Thyroid gland (tissue), 4 donors: ENCODE results near the gene PLEKHA7. TPM values are rescaled to one million over a fixed set of nuclear protein-coding genes. Genes with fewer than 3 reads are reported as not detected.

Experiments used
- DNase-seq, 2 donors: peaks; one replicate each; pipeline ENCODE4 v3.0.0-alpha.2; 2019
- H3K27ac ChIP-seq, 3 donors: fragments of 200-600 bp; sonication (generic); 1 replicate in 2 of 3; 2 replicates in 1 of 3; pipeline ENCODE4 v1.5.1; 2016 to 2019; ENCODE audit warnings: mild to moderate bottlenecking in 1 of 3, moderate library complexity in 1 of 3
- H3K27me3 ChIP-seq: fragments of 200-600 bp; sonication (generic); one replicate; pipeline ENCODE4 v1.5.1; 2019
- H3K36me3 ChIP-seq, 2 donors: fragments of 200-600 bp; sonication (generic); one replicate each; pipeline ENCODE4 v1.5.1; 2016 to 2019
- H3K4me1 ChIP-seq, 2 donors: fragments of 200-600 bp; sonication (generic); one replicate each; pipeline ENCODE4 v1.5.1; 2017 to 2019
- H3K4me3 ChIP-seq, 3 donors: fragments of 200-600 bp; sonication (generic); replicated peaks in 1 of 3; 1 replicate in 2 of 3; 2 replicates in 1 of 3; pipeline ENCODE4 v1.5.1; 2016; ENCODE audit warnings: mild to moderate bottlenecking in 1 of 3
- H3K9me3 ChIP-seq: fragments of 200-600 bp; sonication (generic); one replicate; pipeline ENCODE4 v1.5.1; 2017
- POLR2A ChIP-seq, 2 donors: fragments of 450-650 bp; IDR thresholded peaks; one replicate each; pipeline ENCODE4 v1.6.1; 2017; ENCODE audit warnings: antibody characterized with exemption in 2 of 2, mild to moderate bottlenecking in 2 of 2, moderate library complexity in 1 of 2
- WGBS, 2 donors: methylation state at CpG; one replicate each; pipeline ENCODE4 v1.1.5; 2017; 5-methylcytosine and 5-hydroxymethylcytosine counted together
- intact Hi-C: fragments of 100-400 bp; cut with DNase I; formaldehyde crosslinking; loops from one replicate; pipeline ENCODE4 v1.15.1; 2023
- total RNA-seq, 4 donors: library from RNA; depleted of rRNA; stranded (reverse); fragments of >200 nt; gene quantifications; one replicate each; pipeline ENCODE4 v1.2.3, GENCODE V29; 2016
- TF ChIP-seq, protein P1 (sequence below), 6 experiments: fragments of 200-600 bp in 3 of 6; fragments of 450-650 bp in 3 of 6; sonication (generic) in 3 of 6; IDR thresholded peaks; one replicate each; pipeline ENCODE4 v1.5.1; 2016 to 2019; ENCODE audit warnings: antibody characterized with exemption in 6 of 6, mild to moderate bottlenecking in 2 of 6, inconsistent platforms in 1 of 6, moderate library complexity in 1 of 6

PLEKHA7 gene
- total RNA-seq, 4 donors from 2014 or later: 22.5 to 29.0 (median 23.4) TPM

DNA sequence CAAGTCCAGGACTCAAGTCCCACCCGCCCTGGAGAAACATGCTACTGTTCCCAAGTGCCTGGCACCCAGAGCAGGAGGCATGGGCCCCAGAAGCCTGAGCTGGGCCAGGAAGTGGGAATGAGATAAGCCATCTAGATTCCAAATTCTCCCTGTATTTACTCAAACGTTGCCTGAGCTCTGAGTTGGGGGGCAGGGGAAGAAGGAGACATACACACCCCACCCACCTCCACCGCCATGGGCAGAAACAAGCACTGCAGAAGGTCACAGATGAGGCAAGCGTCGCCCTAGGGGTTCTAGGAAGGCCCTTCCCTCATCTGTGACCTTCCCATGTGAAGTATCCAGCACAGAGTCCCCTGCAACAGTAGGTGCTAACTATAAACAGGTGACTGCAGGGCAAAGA, 54.0 kb downstream of the PLEKHA7 start:
- TF ChIP-seq, protein P1, sequence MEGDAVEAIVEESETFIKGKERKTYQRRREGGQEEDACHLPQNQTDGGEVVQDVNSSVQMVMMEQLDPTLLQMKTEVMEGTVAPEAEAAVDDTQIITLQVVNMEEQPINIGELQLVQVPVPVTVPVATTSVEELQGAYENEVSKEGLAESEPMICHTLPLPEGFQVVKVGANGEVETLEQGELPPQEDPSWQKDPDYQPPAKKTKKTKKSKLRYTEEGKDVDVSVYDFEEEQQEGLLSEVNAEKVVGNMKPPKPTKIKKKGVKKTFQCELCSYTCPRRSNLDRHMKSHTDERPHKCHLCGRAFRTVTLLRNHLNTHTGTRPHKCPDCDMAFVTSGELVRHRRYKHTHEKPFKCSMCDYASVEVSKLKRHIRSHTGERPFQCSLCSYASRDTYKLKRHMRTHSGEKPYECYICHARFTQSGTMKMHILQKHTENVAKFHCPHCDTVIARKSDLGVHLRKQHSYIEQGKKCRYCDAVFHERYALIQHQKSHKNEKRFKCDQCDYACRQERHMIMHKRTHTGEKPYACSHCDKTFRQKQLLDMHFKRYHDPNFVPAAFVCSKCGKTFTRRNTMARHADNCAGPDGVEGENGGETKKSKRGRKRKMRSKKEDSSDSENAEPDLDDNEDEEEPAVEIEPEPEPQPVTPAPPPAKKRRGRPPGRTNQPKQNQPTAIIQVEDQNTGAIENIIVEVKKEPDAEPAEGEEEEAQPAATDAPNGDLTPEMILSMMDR (IDR thresholded peaks at IDR 0.05): no peak
- no peak for TF ChIP-seq POLR2A (IDR thresholded peaks at IDR 0.05)
- DNase-seq: no peak
- Histone ChIP-seq H3K36me3 (no peaks in the 10 kb centered on the region), H3K27ac (no peak overlapping the region), H3K27me3 (no peaks in the 10 kb centered on the region), H3K9me3 (no peaks in the 10 kb centered on the region), H3K4me3 (no peak overlapping the region), H3K4me1 (peaks cover 0 to 10% of the 10 kb centered on the region in 2 donors)
- intact Hi-C loops: no loop called here
- WGBS, 2 donors: 66 to 72% methylated on average over 5 of the region's 5 CpGs

DNA sequence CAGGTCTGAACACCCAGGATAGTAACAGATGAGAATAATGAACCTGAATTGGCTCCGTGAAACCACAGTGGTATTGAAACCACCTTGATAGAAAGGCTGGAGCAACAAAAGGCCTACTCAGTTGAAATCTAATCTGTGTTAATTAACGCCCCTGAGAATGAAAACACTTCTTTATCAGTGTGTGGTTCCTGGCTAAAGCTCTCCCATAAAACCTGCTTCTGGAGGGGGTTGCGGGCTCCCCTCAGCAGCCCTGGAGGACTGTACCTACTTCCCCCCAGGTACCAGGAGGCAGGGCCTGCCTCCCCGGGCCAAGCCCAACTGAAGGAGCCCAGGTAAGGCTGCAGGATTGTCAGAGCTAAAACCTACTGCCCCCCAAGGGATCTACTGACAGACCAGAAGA, 54.6 kb downstream of the PLEKHA7 start:
- H3K36me3 ChIP-seq: no peaks in the 10 kb centered on the region
- no peaks in the 10 kb centered on the region for H3K27me3 ChIP-seq
- intact Hi-C loops: no loop called here
- no peak overlapping the region for H3K4me3 ChIP-seq
- peaks cover 0 to 10% of the 10 kb centered on the region in 2 donors for H3K4me1 ChIP-seq
- TF ChIP-seq, protein P1 (IDR thresholded peaks at IDR 0.05): no peak
- TF ChIP-seq POLR2A (IDR thresholded peaks at IDR 0.05): no peak
- no peak overlapping the region for H3K27ac ChIP-seq
- DNase-seq: no peak
- 85 to 93% methylated on average over 3 to 4 of the region's 4 CpGs for WGBS, 2 donors
- H3K9me3 ChIP-seq: no peaks in the 10 kb centered on the region

DNA sequence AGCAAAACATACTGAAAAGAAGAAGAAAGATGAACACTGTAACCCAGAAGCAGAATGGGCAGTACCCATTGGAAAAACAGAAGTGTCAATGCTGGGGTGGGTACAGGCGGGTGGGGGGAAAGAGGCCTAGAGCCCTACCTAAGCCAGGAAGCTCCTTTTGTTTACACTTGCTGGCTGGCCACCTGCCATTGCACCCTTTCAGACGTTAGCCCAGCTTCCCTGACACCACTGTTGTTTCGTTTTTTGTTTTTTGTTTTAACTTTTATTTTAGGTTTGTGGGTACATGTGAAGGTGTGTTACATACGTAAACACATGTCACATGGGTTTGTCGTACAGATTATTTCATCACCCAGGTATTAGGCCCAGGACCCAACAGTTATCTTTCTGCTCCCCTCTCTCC, 55.4 kb downstream of the PLEKHA7 start:
- Histone ChIP-seq H3K4me3 (no peak overlapping the region), H3K27me3 (no peaks in the 10 kb centered on the region), H3K27ac (no peak overlapping the region), H3K9me3 (no peaks in the 10 kb centered on the region), H3K4me1 (peaks cover 0 to 16% of the 10 kb centered on the region in 2 donors), H3K36me3 (no peaks in the 10 kb centered on the region)
- 71 to 75% methylated on average over 5 of the region's 5 CpGs for WGBS, 2 donors
- TF ChIP-seq, protein P1 (IDR thresholded peaks at IDR 0.05): no peak
- TF ChIP-seq POLR2A (IDR thresholded peaks at IDR 0.05): no peak
- DNase-seq: no peak
- intact Hi-C loops: no loop called here

DNA sequence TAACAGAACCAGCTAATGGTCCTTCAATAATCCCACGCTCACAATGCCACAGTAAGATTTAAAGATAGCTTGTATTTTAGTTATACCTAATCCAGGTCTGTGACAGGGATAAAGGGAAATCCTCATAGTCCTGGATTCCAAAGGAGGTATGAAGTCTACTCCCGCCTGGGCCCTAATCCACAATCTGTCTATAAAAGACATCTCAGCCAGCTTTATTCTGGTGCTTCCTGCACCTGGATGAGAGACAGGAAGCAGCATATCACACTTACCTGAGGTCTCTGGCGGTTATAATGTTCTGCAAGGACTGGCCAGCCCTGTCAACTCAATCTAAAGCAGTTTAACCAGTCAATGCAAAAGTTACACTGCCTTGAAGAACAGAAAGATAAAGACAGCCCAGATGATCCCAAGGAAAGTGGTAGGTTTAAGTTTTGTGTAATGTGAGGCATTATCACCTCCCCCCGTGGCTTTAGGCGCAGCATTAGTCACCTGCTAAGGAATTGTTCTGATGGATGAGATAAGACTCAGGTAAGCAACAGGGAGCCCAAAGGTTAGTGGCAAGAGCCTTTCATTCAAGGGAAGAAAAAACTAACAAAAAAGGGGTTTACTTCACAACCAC, 57.6 kb downstream of the PLEKHA7 start:
- intact Hi-C loops: no loop called here
- TF ChIP-seq, protein P1 (IDR thresholded peaks at IDR 0.05): no peak
- TF ChIP-seq POLR2A (IDR thresholded peaks at IDR 0.05): no peak
- H3K27ac ChIP-seq: no peak overlapping the region
- H3K36me3 ChIP-seq: no peaks in the 10 kb centered on the region
- H3K4me1 ChIP-seq: peaks cover 9 to 17% of the 10 kb centered on the region in 2 donors
- H3K4me3 ChIP-seq: no peak overlapping the region
- WGBS, 2 donors: 92 to 94% methylated on average over 5 of the region's 5 CpGs
- DNase-seq: no peak
- no peaks in the 10 kb centered on the region for H3K9me3 ChIP-seq
- no peaks in the 10 kb centered on the region for H3K27me3 ChIP-seq

DNA sequence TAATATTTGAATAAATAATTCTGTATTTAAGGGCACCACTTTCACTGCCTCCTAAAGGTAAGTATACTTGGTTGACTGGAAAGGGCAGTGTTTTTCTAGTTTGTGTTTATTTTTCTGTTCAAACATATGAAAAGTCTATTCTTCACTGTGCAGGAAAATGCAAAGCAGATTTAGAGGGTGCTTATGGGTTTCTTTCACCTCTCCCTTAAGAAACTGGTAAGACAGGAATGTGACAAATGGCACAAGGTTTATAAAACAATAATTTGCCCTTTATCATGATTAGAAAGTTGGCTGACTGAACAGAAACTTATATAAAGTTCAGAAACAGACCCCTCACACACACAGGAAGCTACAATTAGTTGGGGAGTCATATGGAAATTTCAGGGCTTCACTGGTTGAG, 60.6 kb downstream of the PLEKHA7 start:
- DNase-seq: no peak
- intact Hi-C loops: no loop called here
- peaks cover 9 to 17% of the 10 kb centered on the region in 2 donors for H3K4me1 ChIP-seq
- TF ChIP-seq POLR2A (IDR thresholded peaks at IDR 0.05): no peak
- TF ChIP-seq, protein P1 (IDR thresholded peaks at IDR 0.05): no peak
- H3K36me3 ChIP-seq: no peaks in the 10 kb centered on the region
- peak overlapping the region in 1 of 3 donors; percentile 29 for H3K27ac ChIP-seq
- H3K27me3 ChIP-seq: no peaks in the 10 kb centered on the region
- H3K4me3 ChIP-seq: no peak overlapping the region
- no peaks in the 10 kb centered on the region for H3K9me3 ChIP-seq
